ENCODE measurements around the gene FHIT.

FHIT gene

DNA sequence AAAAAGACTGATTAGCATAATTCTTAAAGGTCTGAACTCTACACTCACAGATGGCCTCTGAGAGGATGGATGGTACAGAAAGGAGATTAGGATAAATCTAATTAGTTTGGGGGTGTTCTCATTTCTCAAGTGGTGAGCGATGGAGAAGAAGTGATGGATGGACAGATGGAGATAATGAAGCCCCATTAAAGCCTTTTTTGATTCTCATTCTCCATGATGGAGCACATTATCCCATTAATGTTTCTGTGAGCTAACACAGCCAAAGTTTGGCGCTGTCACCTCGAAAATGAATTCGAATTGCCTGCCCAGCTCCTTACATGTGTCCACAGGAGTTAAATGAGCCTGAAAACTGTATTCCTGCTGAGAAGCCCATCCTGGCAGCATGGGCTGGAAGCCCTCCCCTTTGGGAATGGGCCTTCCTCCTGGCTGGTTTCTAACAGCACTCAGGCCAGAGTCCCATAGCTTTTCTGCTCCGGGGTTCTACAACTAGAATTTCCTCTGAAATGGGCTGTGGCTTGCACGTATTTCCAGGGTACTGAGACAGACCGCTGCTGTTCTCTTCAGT, 1475.4 kb downstream of the FHIT start:
- TF ChIP-seq POLR2A (IDR thresholded peaks at IDR 0.05; ENCODE audit: low read length) (no peak), GATA1 (IDR thresholded peaks at IDR 0.05; ENCODE audit: low read depth, low read length) (no peak)
- no peak for DNase-seq

DNA sequence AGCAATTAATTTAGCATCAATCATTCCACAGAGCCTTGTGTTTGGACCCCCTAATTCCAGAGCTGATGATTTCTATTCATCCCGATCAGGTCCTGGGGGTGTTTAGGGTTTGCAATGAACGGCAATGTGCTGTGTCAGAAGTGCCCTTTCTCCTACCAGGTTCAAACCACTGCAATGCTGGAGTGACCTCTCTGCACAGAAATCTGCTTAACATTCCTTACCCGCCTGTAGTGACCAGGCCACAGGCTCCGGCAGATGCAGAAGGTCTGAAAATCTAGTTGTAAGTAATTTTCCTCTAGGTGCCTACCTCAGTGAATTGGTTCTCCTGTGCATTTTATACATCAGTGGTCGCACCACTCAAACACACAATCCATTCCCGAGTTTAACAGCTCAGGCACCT, 1476.1 kb downstream of the FHIT start:
- no peak for DNase-seq
- TF ChIP-seq GATA1 (IDR thresholded peaks at IDR 0.05; ENCODE audit: low read depth, low read length) (no peak), POLR2A (IDR thresholded peaks at IDR 0.05; ENCODE audit: low read length) (no peak)

DNA sequence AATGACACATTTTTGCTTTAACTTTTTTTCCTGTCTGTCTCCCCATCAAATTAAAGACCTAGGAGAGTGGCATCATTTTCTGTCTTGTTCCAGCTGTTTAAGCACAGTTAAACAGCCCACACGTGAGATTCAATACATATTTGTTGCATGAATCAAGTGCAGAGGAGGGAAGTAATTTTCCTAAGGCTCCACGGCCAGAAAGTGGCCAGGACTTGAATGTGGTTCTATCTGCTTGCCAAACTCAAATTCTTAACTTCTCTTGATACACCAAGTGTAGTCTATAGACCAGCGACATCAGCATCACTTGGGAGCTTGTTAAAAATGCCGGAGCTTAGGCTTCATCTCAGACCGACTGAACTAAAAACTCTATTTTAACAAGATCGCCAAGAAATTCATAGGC, 1476.6 kb downstream of the FHIT start:
- DNase-seq: no peak
- TF ChIP-seq POLR2A (IDR thresholded peaks at IDR 0.05; ENCODE audit: low read length) (no peak), GATA1 (IDR thresholded peaks at IDR 0.05; ENCODE audit: low read depth, low read length) (no peak)

DNA sequence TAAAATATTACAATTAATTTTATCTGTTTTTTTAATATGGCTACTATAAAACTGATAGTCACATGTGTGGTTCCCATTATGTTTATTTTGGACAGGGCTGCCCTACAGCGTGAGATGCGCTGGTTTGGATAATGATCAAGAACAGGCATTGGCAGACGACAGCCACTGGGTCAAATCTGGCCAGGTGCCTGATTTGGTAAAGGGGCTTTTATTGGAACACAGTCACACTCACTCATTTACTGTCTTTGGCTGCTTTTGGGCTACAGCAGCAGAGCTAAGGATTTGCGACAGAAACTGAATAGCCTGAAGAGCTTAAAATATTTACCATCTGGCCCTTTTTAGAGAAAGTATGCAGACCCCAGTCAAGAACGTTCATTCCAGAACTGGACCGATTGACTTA, 1477.3 kb downstream of the FHIT start:
- no peak for DNase-seq
- TF ChIP-seq GATA1 (IDR thresholded peaks at IDR 0.05; ENCODE audit: low read depth, low read length): no peak
- TF ChIP-seq POLR2A (IDR thresholded peaks at IDR 0.05; ENCODE audit: low read length): no peak

DNA sequence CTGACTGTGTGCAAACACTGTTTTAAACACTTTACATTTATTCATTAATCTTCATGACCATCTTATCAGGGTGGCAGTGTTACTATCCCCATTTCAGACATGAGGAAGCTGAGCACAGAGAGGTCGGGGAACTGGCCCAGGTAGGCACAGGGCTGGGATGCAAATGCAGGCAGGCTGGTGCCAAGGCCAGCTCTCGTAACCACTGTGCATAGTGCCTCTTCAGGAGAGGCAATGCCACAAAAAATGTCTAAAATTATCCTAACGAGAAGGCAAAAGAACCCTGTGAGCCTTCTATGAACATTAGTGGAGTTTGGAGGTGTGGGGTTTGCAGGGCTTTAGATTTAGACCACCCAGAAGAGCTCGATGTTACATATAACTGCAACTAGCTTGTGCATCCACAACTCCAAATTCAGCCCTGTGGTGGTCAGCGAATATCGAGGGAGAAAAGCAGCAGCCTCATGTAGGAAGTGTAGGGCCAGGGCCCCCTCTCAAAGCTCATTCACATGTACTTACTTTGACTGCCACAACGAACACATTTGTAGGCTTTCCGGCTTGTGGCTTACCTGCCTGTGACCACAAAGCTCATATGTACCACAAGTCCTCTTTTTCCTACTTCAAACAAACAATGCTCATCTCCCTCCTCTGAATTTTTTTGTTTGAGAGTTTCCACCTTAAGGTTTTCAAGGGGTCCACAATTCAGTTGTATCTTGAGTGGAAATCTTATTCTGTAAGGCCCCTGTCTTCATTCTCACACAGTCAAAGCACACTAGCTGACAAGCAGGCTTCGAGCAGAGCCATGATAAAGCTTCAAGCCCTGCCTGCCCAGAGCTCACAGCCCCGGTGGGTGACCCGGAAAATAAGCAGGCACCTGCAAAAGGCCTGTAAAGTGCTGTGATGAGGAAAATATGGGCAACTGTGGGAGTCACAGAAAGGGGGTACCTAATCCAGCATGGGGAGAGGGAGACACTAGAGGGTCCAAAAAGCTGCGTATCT, 1478.5 kb downstream of the FHIT start:
- no peak for TF ChIP-seq POLR2A (IDR thresholded peaks at IDR 0.05; ENCODE audit: low read length)
- no peak for TF ChIP-seq GATA1 (IDR thresholded peaks at IDR 0.05; ENCODE audit: low read depth, low read length)
- DNase-seq: no peak

DNA sequence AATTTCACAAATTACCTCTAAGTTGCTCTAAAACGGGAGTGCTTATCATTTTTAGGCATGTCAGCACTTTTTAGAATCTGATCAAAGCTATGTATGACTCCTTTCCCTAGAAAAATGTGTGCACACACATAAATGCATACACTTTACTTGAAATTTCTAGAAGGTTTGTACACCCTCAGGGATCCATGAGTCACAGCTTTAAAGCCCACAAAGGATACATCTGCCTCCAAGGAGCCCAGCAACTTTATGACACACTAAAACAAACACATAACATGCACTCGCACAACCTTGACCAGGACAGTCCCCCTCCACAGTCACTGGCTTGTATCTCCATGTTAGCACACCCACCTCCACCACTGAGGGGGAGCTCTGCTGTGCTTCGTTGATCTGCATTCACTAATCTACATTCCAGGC, 1479.5 kb downstream of the FHIT start:
- no peak for DNase-seq
- TF ChIP-seq POLR2A (IDR thresholded peaks at IDR 0.05; ENCODE audit: low read length) (no peak), GATA1 (IDR thresholded peaks at IDR 0.05; ENCODE audit: low read depth, low read length) (no peak)

DNA sequence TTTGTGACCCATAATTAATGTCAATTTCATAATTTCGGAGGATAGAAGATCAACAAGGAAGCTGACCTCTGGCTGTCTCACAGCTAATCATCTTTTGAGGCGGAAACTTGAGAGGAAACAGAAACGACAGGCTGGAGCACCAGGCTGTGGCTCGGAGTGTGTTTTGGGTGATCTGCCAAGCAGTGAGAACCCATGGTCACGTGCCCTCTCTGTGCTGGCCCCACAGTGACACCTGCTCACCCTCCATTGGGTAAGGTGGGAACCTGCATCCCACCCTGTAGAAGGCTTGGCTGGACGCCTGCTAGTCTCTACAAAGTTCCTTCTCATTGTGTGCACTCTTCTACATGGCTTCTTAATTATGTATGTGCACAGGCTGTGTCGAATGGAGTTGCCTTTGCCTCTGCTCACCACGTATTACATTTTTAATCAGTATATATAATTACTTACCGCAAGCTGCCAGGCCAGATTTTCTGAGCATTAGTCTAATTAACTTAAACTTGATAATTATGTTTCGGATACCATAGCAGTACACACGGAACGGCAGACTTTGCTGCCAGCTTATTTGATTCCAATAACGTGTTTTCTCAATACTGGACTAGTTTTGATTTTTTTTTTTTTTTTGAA, 1482.0 kb downstream of the FHIT start:
- DNase-seq: no peak
- TF ChIP-seq POLR2A (IDR thresholded peaks at IDR 0.05; ENCODE audit: low read length): no peak

DNA sequence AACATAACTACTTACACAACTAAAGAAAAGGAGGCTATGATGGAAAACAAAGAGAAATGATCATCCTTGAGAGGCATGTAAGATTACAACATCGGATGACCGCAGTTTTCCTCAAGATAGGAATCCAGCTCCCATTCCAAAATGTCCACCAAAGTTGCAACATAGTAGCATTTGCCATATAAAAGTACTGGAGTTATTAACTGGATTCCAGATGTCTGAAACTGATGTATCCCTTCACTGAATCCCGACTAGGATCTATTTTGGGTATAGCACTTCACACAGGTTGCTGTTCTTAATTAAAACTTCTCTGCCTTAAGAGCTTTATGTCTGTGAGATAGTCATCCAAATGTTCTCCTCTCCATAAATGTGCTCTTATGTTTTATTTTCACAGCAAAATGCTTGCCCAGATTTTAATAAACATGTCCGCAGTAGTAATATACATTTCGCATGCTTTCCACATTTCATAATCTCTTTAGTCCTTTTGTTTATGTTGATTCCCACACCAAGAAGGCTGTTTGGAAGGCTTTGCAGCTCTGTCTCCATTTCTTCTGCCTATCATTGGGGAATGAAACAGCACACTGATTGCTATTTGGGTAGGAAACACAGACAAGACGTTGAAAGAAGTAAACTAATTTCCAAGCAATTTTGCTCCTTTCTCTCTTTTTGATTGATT, 1484.9 kb downstream of the FHIT start:
- no peak for DNase-seq
- TF ChIP-seq POLR2A (IDR thresholded peaks at IDR 0.05; ENCODE audit: low read length) (no peak), GATA1 (IDR thresholded peaks at IDR 0.05; ENCODE audit: low read depth, low read length) (no peak)

DNA sequence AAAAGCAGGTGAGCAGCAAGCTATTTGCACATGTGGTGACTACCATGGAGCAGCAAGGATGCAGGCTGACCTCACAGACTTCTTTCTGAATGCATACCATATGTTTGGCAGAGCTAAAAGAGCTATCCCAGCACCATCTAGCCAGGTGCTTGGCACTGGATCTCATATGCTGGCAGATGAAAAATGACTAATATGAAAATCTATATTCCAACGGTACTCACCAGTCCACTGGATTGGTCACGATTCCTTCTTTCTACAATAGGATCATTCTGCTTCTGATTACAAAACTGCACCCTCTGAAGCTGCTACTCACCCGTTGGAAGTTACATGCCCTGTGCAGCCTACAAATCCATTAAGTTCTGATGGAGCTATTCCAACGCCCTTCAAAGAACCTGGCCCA, 1487.1 kb downstream of the FHIT start:
- TF ChIP-seq GATA1 (IDR thresholded peaks at IDR 0.05; ENCODE audit: low read depth, low read length): no peak
- TF ChIP-seq POLR2A (IDR thresholded peaks at IDR 0.05; ENCODE audit: low read length): no peak
- no peak for DNase-seq

DNA sequence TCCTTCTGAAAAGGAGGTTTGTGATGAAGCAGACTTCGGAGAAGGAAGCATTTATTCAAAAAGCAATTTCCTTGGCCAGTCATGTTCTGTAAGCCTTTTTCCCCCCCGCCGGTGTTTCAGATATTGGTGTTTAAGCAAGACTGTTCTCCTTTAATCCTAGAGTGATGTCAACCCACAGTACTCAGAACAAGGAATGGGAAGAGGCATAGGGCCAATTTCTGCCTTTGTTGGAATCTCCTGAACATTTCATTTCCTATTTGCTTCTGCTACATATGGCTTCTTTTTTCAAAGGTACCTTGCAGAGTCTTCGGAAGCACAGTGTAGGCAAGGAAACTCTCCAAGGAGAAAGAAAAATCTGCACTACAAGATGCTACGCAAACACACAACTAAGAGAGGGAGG, 1488.3 kb downstream of the FHIT start:
- no peak for DNase-seq

DNA sequence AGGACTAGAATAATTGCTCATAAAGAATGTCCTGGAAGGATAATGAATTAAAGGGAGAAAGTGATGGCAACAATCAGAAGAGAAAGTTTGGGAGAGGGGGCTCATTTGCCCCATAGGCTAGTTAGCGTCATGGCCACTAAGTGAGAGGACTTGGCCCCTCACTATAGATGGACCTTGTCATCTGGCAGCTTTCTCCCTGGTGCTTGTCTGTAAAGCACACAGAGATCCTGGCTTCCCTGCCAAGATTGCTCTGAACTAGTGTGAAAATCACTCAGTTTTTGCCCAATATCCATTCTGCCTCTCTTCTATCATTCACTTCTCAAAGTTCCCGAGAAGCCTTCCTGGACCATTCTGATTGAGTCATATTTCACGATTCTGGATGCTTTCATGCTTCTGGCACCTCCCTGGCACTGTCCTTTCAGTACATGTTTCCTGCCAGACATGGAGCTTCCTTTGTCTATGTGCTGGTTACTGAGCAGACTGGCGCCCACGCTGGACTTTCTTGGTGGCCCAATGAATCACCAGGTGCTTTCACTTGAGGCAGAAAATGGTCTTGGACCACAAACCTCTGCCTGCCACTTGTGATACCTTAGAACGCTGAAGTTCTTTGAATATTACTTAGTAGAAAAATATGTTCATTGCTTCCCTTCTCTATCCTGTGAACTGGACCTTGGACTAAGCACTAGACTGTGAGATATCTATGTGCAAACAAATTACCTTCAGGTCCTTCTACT, 1491.8 kb downstream of the FHIT start:
- DNase-seq: no peak
- no peak for TF ChIP-seq GATA1 (IDR thresholded peaks at IDR 0.05; ENCODE audit: low read depth, low read length)
- TF ChIP-seq POLR2A (IDR thresholded peaks at IDR 0.05; ENCODE audit: low read length): no peak

More for the DNA sequence above, 1488.3 kb downstream of the FHIT start:
- TF ChIP-seq GATA1 (IDR thresholded peaks at IDR 0.05; ENCODE audit: low read depth, low read length) (no peak), POLR2A (IDR thresholded peaks at IDR 0.05; ENCODE audit: low read length) (no peak)

DNA sequence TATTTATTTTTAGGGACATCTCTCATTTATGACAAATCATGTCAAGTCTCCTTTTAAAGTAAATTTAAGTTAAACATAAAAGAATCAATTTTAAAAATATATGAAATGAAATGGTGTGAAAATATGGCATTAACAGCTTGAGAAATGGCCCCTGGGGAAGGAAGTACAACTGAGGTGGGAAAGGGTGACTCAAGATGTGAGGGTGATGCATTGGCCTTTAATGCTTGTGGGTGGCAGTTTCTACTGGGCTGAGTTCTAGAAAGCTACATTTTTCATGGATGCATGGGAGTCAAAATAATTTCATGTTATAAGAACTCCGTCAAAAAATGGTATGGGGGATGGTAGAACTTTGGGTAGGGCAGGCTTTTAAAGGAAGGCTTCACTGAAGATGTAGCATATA, 1492.6 kb downstream of the FHIT start:
- TF ChIP-seq POLR2A (IDR thresholded peaks at IDR 0.05; ENCODE audit: low read length) (no peak), GATA1 (IDR thresholded peaks at IDR 0.05; ENCODE audit: low read depth, low read length) (no peak)
- DNase-seq: no peak

DNA sequence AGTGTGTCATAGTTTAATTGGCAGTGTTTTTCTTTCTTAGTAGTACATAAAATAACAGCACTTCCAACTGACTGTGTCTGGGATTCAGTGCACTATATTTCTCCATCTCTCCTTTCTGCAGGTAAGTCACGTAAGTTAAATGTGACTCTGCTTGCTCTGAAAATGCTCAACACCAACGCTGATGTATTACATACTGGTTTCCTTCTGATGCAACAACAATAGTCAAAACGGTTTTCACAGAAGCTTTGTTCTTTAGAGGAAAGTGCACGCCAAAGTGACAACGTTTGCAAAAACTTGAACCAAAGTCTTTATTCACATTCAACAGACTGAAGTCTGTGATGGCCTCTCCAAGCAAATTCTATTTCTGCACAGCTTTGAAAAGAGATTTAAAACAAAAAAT, 1494.3 kb downstream of the FHIT start:
- no peak for TF ChIP-seq POLR2A (IDR thresholded peaks at IDR 0.05; ENCODE audit: low read length)
- no peak for TF ChIP-seq GATA1 (IDR thresholded peaks at IDR 0.05; ENCODE audit: low read depth, low read length)
- no peak for DNase-seq

Measured in erythroblast (primary cell).